GM23338 (cell line): Measurements from ENCODE around the gene CACNA2D2.

Source experiments
- CREB1 ChIP-seq: fragments of 250-450 bp; sonication (Bioruptor Pico); IDR thresholded peaks from 2 replicates; pipeline ENCODE4 v1.5.0; 2020; ENCODE audit warnings: low read depth, mild to moderate bottlenecking, moderate library complexity
- CTCF ChIP-seq, 2 experiments: fragments of 200-600 bp in 1 of 2; sonication (generic) in 1 of 2; conservative IDR thresholded peaks; 2 replicates each; pipeline versions ENCODE4 v1.5.1 to v1.6.1; 2016 to 2017; ENCODE audit warnings: antibody characterized with exemption in 2 of 2, low read depth in 2 of 2, mild to moderate bottlenecking in 2 of 2, moderate library complexity in 1 of 2
- EZH2phosphoT487 ChIP-seq: fragments of 200-600 bp; sonication (generic); IDR thresholded peaks from one replicate; pipeline ENCODE4 v1.8.1; 2018; ENCODE audit warnings: antibody characterized with exemption; ENCODE audit not compliant: unreplicated experiment
- JUNB ChIP-seq: IDR thresholded peaks from one replicate; pipeline ENCODE4 v1.6.1; 2016; ENCODE audit warnings: antibody characterized with exemption; ENCODE audit not compliant: unreplicated experiment
- POLR2AphosphoS5 ChIP-seq: IDR thresholded peaks from 2 replicates; pipeline ENCODE4 v1.6.1; 2016; ENCODE audit warnings: antibody characterized with exemption, low read depth
- STAT1 ChIP-seq: IDR thresholded peaks from one replicate; pipeline ENCODE4 v1.6.1; 2016; ENCODE audit warnings: antibody characterized with exemption; ENCODE audit not compliant: unreplicated experiment
- ZNF114 ChIP-seq: fragments of 250-450 bp; sonication (Bioruptor Pico); IDR thresholded peaks from 2 replicates; pipeline ENCODE4 v1.5.0; 2020; ENCODE audit warnings: mild to moderate bottlenecking, moderate library complexity
- ZNF331 ChIP-seq: fragments of 250-450 bp; sonication (Bioruptor Pico); IDR thresholded peaks from 2 replicates; pipeline ENCODE4 v1.5.0; 2020; ENCODE audit warnings: low read depth, mild to moderate bottlenecking, moderate library complexity

- TF ChIP-seq ZNF114 (no peak), POLR2AphosphoS5 (no peak), CTCF (conservative IDR thresholded peaks at IDR 0.05; ENCODE audit: low read depth in 2 of 2) (peak; percentile 42 to 69), JUNB (no peak), STAT1 (no peak), ZNF331 (CRISPR knock-in tag) (no peak), EZH2phosphoT487 (no peak), CREB1 (CRISPR knock-in tag) (no peak)
Observed at GRCh38 chr3:50342813-50343633, 160.4 kb downstream of the CACNA2D2 start.
